Femur (tissue), 1 donor: ENCODE measurements around the gene PKN3.

Source experiments
- DNase-seq: peaks from one replicate; pipeline ENCODE4 v3.0.0-alpha.2; 2017

PKN3 gene

DNA sequence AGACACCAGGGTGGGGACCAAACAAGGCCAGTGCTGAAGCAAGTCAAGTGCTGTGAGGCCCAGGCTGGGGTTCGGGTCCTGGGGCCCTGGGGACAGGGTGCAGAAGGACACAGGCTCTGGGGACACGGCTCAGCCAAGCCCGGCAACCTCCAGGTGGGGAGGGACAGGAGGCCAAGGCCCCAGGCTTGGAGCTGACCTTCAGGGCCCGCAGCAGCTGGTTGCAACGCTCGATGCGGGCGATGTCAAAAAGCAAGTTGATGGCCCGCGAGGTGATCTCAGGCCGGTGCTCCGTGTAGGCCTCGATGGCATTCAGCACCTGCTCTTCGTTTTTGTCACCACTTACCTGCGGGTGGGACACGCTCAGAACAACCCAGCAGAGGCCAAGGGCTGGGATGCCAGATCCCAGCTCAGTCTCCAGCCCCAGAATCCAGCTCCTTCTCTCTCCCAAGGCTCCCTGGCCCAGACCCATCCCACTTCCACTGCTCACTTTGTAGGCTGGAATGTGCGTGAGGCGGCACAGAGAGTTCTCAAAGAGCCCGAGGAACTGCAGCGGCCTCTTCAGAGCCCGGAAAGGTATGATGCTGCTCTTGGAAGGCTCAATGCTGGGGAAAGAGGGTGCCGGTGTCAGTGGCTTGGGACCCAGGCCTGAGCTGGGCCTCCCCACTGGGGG lies 48.8 kb downstream of the PKN3 start:
- DNase-seq = no peak

GRCh38 chr9:128753627-128754026 lies 51.3 kb downstream of the PKN3 start:
- no peak for DNase-seq

DNA sequence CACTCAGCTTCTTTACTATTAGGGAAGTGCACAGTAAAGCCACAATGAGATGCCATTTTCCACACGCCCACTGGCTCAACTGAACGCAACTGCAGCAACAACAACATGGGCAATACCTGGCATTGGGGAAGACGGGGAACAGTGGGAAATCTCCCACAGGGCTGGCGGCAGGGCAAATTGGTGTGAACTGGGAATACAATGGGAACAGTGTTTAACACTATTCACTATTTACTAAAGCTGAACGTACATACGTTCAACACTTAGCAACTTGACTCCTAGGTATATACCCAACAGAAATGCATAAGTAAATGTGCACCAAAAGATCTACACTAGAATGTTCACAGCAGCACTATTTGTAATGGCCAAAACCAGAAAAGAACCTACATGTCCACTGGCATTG lies 55.3 kb downstream of the PKN3 start:
- DNase-seq = no peak

GRCh38 chr9:128762671-128763449 lies 60.6 kb downstream of the PKN3 start:
- no peak for DNase-seq

- DNase-seq = no peak
Measured at GRCh38 chr9:128764361-128764760, 62.1 kb downstream of the PKN3 start.

- DNase-seq = no peak
Measured at GRCh38 chr9:128765499-128765898, 63.2 kb downstream of the PKN3 start.

DNA sequence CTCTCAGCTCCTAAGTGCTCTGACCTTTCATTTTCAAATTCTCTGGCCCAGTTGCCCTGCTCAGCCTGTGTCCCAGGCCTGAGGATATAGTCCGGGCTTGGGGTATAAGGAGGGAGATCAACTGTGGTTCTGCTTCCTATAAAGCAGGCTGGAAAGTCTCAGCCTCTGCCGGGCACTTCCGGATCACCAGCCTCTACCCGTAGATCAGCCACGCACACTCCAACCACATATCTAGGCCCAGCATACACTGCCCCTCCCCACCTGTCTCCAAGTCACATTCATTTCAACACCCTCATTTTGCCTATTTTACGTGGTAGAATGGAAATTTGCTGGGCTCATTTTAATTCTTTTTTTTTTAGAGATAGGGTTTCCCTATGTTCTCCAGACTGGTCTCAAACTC lies 66.3 kb downstream of the PKN3 start:
- no peak for DNase-seq
